Uterus (tissue), 2 donors: ENCODE measurements around the gene METTL6.

Experiments
- CTCF ChIP-seq, 4 experiments: fragments of 200-600 bp in 2 of 4; fragments of 450-650 bp in 2 of 4; sonication (generic) in 2 of 4; IDR thresholded peaks; one replicate each; pipeline ENCODE4 v1.5.1; 2016 to 2019; ENCODE audit warnings: antibody characterized with exemption in 4 of 4, mild to moderate bottlenecking in 2 of 4, moderate library complexity in 1 of 4
- POLR2A ChIP-seq, 2 donors: fragments of 450-650 bp; IDR thresholded peaks; one replicate each; pipeline ENCODE4 v1.6.1; 2016; ENCODE audit warnings: antibody characterized with exemption in 2 of 2, mild to moderate bottlenecking in 1 of 2, moderate library complexity in 1 of 2

- no peak for TF ChIP-seq CTCF (IDR thresholded peaks at IDR 0.05)
- no peak for TF ChIP-seq POLR2A (IDR thresholded peaks at IDR 0.05)
These were observed 65.7 kb downstream of the METTL6 start for GRCh38 chr3:15361494-15362214.
